Neural cell (in vitro differentiated cells): ENCODE results near the gene C19orf44.

Source experiments
- CTCF ChIP-seq: fragments of 450-650 bp; IDR thresholded peaks from 2 replicates; pipeline ENCODE4 v1.5.1; 2014; ENCODE audit warnings: antibody characterized with exemption, mild to moderate bottlenecking, moderate library complexity; ENCODE audit not compliant: poor library complexity, severe bottlenecking
- EP300 ChIP-seq: fragments of 450-650 bp; conservative IDR thresholded peaks from 2 replicates; pipeline ENCODE4 v1.6.1; 2014; ENCODE audit warnings: antibody characterized with exemption, mild to moderate bottlenecking, moderate library complexity; ENCODE audit not compliant: poor library complexity, severe bottlenecking
- EZH2 ChIP-seq: fragments of 200-600, 300-800 bp; shearing (Covaris generic), sonication (generic); IDR thresholded peaks from 2 replicates; pipeline ENCODE4 v1.6.1; 2014; ENCODE audit warnings: antibody characterized with exemption, low read length, borderline replicate concordance, mild to moderate bottlenecking; ENCODE audit not compliant: insufficient read depth, poor library complexity, severe bottlenecking
- POLR2AphosphoS5 ChIP-seq: IDR thresholded peaks from 2 replicates; pipeline ENCODE4 v1.6.1; 2012

- TF ChIP-seq EZH2 (no peak), CTCF (no peak), POLR2AphosphoS5 (no peak), EP300 (no peak)
Observed at GRCh38 chr19:16554776-16555175, 58.6 kb downstream of the C19orf44 start.
